ENCODE measurements around the gene POLK.

POLK gene

DNA sequence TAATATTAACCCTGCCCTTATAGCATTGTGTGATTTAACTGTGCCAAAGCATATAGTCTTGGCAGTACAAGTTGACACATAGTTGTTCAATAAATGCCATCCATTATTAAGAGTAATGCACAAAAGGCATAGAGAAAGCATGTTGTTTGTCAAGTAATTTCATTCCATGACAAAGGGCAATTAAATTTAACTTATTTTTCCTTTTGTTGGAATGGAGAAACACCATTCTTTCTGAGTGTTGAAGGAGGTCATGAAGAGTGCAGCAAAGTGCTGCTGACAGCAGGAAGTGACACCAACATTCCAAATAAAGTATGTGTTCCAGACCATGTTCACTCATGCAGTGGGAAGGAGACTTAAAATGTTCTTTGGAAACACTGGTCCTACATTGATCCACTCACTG lies 128.7 kb downstream of the POLK start:
- no peak overlapping the region for H3K4me3 ChIP-seq (ENCODE audit: low read depth, low read length)

DNA sequence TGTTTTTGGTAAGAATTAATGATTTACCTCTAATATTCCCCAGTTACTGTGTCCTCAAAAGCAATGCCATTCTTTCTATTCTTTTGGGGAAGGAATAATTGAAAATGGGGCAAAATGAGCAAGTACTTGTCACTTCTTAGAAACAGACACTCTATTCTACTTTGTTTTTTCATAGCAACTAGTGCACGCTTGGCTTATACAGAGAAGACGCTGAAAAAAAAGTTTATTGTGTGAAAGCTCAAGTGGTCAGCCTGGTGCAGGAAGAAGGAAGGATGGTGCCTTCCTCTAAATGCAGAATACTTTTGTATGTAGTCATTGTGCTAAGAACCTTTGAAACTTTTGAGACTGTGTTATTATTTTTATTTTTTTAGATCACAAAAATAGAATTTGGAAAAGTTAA lies 129.1 kb downstream of the POLK start:
- H3K4me3 ChIP-seq (ENCODE audit: low read depth, low read length), result no peak overlapping the region

DNA sequence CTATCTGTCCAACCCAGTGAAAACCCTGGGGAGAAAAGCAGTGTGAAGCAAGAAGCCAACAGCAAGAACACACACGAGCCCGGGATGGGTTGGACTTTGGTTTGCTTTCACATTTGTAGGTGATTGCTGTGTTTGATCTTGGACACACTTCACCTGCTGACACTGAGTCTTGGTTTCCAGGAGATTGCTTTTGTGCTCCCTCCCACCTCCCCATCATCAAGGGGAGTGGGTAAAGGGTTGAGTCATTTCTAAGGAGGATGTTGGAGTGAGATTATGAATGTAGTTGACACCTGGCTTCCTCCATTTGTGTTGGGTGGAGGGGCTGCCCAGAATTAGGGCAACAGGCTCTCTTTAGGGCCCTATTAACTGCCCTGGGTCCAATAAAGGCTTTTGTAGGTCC lies 137.0 kb downstream of the POLK start:
- no peak overlapping the region for H3K4me3 ChIP-seq (ENCODE audit: low read depth, low read length)
